Posterior cingulate gyrus (tissue), 11 donors: ENCODE measurements around the gene TUBB3.
"Not testable (repeated sequence)": the region's sequence is repeated elsewhere in the genome, so short reads cannot be mapped to it uniquely, and the experiment has no call there.

ENCODE experiments used
- DNase-seq, 10 donors: peaks; one replicate each; pipeline versions ENCODE4 v3.0.0 to v3.0.0-alpha.2; 2020 to 2021; ENCODE audit warnings: mixed read lengths in 3 of 10
- intact Hi-C: fragments of 100-400 bp; cut with DNase I; formaldehyde crosslinking; loops from one replicate; pipeline ENCODE4 v1.15.1; 2023

The TUBB3 gene

GRCh38 chr16:89915303-89916232, 7.6 kb upstream of the TUBB3 start:
- intact Hi-C loops, result no loop called here
- peak in 3 of 10 donors; percentile 34 to 46 (median 41) for DNase-seq

GRCh38 chr16:89917773-89918452, 5.2 kb upstream of the TUBB3 start:
- peak in 8 of 10 donors; percentile 36 to 91 (median 63) for DNase-seq

DNA sequence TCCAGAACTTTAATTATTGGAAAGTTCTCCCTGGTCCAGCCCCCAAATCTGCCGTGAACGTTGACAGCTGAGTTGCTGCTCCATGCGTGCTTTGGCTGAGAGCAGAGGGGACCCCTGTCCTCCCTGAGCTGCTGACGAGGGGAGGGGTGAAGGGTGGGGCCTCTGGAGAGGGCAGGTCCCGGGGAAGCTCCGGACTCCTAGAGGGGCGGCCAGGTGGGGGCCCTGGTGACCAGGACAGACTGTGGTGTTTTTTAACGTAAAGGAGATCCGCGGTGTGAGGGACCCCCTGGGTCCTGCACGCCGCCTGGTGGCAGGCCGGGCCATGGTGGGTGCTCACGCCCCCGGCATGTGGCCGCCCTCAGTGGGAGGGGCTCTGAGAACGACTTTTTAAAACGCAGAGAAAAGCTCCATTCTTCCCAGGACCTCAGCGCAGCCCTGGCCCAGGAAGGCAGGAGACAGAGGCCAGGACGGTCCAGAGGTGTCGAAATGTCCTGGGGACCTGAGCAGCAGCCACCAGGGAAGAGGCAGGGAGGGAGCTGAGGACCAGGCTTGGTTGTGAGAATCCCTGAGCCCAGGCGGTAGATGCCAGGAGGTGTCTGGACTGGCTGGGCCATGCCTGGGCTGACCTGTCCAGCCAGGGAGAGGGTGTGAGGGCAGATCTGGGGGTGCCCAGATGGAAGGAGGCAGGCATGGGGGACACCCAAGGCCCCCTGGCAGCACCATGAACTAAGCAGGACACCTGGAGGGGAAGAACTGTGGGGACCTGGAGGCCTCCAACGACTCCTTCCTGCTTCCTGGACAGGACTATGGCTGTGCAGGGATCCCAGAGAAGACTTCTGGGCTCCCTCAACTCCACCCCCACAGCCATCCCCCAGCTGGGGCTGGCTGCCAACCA, 4.4 kb upstream of the TUBB3 start, which contains the start of gene MC1R:
Gene MC1R, plus strand, starts transcription at position 410 of the 895 bp plus-strand sequence. Its CDS starts 397 bp downstream, at position 807.
- DNase-seq, result no peak
- intact Hi-C loops, result no loop called here

More at GRCh38 chr16:89917773-89918452, 5.2 kb upstream of the TUBB3 start:
- intact Hi-C loops, result no loop called here

DNA sequence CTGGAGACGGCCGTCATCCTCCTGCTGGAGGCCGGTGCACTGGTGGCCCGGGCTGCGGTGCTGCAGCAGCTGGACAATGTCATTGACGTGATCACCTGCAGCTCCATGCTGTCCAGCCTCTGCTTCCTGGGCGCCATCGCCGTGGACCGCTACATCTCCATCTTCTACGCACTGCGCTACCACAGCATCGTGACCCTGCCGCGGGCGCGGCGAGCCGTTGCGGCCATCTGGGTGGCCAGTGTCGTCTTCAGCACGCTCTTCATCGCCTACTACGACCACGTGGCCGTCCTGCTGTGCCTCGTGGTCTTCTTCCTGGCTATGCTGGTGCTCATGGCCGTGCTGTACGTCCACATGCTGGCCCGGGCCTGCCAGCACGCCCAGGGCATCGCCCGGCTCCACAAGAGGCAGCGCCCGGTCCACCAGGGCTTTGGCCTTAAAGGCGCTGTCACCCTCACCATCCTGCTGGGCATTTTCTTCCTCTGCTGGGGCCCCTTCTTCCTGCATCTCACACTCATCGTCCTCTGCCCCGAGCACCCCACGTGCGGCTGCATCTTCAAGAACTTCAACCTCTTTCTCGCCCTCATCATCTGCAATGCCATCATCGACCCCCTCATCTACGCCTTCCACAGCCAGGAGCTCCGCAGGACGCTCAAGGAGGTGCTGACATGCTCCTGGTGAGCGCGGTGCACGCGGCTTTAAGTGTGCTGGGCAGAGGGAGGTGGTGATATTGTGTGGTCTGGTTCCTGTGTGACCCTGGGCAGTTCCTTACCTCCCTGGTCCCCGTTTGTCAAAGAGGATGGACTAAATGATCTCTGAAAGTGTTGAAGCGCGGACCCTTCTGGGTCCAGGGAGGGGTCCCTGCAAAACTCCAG, 3.4 kb upstream of the TUBB3 start:
- DNase-seq, result no peak
- intact Hi-C loops, result no loop called here

DNA sequence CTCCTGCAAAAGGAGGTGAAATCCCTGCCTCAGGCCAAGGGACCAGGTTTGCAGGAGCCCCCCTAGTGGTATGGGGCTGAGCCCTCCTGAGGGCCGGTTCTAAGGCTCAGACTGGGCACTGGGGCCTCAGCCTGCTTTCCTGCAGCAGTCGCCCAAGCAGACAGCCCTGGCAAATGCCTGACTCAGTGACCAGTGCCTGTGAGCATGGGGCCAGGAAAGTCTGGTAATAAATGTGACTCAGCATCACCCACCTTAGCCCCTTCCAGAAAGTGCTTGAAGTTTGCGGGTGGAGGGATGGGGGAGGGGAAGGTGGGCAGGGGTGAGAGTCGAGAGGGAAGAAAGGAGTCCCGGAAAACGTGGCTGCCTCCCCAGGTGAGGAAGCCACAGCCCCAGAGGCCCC, 2.4 kb upstream of the TUBB3 start:
- DNase-seq, result no peak
- intact Hi-C loops, result no loop called here

DNA sequence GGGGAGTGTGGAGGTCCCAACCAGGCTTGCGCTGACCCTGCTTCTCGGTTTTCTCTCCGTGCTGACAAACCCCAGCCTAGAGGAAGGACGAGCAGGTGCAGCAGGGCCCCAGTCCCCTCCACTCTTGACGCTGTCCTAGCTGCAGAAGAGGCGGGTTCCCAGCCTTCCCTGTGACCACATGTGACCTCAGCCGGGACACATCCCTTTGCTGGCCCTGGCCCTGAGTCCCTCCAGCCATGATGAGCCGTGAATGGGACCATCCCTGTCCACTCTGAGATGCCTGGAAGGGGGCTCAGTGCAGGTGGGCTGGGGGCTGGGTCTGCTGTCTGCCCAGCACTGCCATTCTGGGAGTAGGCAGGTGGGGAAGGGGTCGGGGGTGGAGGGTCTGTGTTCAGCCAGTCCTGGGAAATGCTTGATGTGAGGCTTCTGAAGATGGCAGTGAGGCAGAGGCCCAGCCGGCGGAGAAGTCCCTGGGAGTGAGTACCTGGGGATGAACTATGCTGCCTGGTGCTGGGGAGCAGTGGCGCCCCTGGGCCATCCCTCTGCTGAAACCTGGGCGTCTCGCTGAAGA, 1.9 kb upstream of the TUBB3 start:
- intact Hi-C loops, result no loop called here
- peak in 1 of 10 donors; percentile 47 for DNase-seq

- DNase-seq, result peak in 1 of 10 donors; percentile 91
- intact Hi-C loops, result no loop called here
Measured at GRCh38 chr16:89921702-89922476, 1.3 kb upstream of the TUBB3 start.

DNA sequence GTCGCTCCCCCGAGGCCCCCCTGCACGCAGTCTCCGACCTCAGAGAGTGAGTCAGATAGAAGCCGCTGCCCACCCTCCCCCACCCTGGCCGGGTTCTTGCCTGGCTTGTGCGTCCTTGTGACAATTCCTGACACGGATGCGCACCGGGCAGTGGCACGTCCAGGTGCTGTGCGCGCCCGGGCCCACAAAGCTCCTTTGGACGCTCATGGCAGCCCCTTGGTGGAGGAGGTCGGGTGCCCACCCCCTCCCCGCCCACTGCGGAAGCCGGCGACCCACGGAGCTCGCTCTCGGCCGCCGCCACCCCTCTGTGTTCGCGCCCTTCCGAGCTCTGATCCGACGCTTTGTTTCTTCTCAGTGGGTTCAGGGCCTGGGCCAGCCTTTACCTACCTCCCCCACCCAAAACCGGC, 662 bp upstream of the TUBB3 start:
- intact Hi-C loops, result no loop called here
- DNase-seq, result peak in 7 of 10 donors; percentile 35 to 93 (median 67)

- intact Hi-C loops, result no loop called here
- DNase-seq, result no peak
Measured at GRCh38 chr16:89923640-89924296, 626 bp downstream of the TUBB3 start.

DNA sequence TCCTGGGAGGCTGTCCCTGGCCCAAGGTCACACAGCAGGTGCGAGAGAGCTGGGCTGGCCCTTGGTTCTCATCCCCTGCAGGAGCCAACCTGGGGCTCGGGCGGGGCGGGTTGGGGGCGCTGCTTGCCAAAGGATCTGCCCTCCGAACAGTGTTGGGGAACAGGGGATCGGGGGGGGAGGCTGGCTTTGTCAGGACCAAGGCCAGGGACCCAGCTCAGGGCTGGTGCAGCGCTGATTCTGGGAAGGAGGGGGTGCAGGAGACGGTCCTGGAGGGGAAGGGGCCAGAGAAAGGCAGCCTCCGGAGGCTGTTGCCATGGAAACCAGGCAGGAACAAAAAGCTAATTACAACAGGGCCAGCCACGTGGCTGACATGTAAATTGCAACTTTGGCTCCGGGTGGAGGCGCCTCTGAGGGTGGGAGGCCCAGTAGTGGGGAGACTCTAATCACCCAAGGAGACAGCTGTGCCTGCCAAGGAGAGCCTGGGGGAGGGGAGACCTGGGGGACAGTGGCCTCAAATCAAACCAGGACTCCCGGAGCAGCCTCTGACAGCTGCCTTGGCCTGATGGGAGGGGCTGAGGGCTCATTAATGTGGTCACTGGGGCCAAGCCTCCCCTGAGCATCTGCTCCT, 1.3 kb downstream of the TUBB3 start:
- peak in 4 of 10 donors; percentile 33 to 93 (median 40) for DNase-seq
- intact Hi-C loops, result no loop called here

DNA sequence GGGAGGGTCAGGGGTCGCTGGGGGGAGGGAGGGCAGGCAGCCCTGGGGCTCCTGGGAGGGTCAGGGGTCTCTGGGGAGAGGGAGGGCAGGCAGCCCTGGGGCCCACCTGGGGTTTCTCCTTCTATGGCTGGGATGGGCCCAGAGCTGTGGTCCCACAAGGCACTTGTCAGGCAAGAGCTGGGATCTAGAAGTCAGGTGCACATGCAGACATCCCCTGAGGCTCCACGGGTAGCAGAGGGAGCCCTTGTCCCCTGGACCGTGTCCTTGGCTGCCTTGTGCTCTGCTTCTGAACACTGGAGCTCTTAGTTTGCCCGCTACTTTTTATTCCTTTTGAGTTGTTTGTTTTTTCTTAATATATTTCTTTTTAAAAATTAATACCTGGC, 1.8 kb downstream of the TUBB3 start:
- no peak for DNase-seq
- intact Hi-C loops, result no loop called here

- intact Hi-C loops, result no loop called here
- DNase-seq, result peak in 1 of 10 donors; percentile 90
Measured at GRCh38 chr16:89925596-89926079, 2.5 kb downstream of the TUBB3 start.

DNA sequence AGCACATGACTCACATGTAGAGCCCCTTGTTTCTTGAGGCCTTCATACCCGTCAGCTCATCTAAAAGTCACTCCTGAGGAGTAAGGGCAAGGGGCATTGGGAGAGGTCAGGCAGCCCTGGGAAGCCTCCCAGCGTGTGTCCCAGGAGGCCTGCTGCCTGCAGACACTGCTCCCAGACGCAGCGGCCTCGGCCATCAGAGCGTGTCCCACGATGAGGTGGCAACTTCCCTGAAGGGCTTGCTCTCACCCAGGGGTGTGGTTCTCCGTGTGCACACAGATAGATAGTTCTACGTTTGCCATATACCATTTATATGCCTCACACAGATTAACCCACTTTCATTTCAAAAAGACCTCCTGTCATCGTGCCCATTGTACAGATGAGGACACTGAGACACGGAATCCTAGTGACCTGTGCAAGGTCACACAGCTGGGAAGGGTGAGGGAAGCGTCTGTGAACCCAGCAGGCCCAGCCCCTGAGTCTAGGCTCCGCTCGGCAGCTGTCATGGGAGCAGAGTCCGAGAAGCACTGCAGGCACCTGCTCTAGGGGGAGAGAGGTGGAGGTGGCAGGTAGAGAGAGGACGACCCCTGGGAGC, 8.3 kb downstream of the TUBB3 start:
- DNase-seq, result peak in 1 of 10 donors; percentile 73
- intact Hi-C loops, result no loop called here

DNA sequence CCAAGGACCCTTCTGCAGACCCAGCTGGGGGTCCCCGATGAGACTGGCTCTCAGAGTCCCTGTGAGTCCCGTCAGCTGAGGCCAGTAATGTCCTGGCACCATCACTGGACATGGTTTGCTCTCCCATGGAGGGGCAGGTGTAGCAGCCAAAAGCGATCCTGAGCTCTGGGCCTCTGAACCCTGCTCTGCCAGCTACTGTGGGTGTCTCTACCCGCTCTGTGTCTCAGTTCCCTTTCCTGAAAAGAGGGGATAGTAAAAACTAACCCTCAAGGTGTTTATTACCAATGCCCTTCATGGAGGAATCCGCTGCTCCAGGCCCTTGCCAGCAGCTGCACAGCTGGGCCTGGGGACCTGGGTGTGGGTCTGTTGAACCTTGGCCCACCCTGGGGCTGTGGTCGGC, 8.8 kb downstream of the TUBB3 start:
- intact Hi-C loops, result no loop called here
- DNase-seq, result no peak

DNA sequence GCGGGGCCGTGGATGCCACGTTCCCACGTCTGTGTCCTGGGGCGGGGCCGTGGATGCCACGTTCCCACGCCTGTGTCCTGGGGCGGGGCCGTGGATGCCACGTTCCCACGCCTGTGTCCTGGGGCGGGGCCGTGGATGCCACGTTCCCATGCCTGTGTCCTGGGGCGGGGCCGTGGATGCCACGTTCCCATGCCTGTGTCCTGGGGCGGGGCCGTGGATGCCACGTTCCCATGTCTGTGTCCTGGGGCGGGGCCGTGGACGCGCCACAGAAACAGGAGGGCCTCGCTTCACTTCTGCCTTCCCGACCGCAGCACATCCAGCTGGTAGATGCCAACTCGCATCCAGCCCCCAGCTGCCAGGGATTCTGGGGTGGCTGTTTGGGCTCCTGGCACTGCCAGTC, 10.9 kb downstream of the TUBB3 start:
- intact Hi-C loops, DNase-seq: not testable (repeated sequence)

GRCh38 chr16:89934611-89935553, 11.7 kb downstream of the TUBB3 start:
- intact Hi-C loops, result no loop called here
- DNase-seq, result no peak
